Neural crest cell (in vitro differentiated cells): Measurements from ENCODE around the gene TBX15. TPM values are rescaled to one million over a fixed set of nuclear protein-coding genes. Genes with fewer than 3 reads are reported as not detected.

Experiments used
- DNase-seq: peaks from one replicate; pipeline ENCODE4 v3.0.0; 2021; ENCODE audit warnings: low read depth, mixed read lengths, low spot score
- H3K27ac Mint-ChIP-seq: one replicate; pipeline ENCODE4 v1.8.0; 2021; ENCODE audit warnings: mild to moderate bottlenecking, mixed read lengths; ENCODE audit not compliant: unreplicated experiment
- H3K27me3 Mint-ChIP-seq: 2 replicates; pipeline ENCODE4 v1.8.0; 2021; ENCODE audit warnings: low read depth, mild to moderate bottlenecking, mixed read lengths
- H3K36me3 Mint-ChIP-seq: 2 replicates; pipeline ENCODE4 v1.8.0; 2021; ENCODE audit warnings: low read depth, mild to moderate bottlenecking, mixed read lengths
- H3K4me1 Mint-ChIP-seq: 2 replicates; pipeline ENCODE4 v1.8.0; 2021; ENCODE audit warnings: mixed read lengths
- H3K4me3 Mint-ChIP-seq: one replicate; pipeline ENCODE4 v1.8.0; 2021; ENCODE audit warnings: mild to moderate bottlenecking, mixed read lengths
- H3K9me3 Mint-ChIP-seq: 2 replicates; pipeline ENCODE4 v1.8.0; 2021; ENCODE audit warnings: mixed read lengths
- total RNA-seq: library from RNA; stranded (reverse); gene quantifications from 2 replicates; pipeline ENCODE4 v1.2.1, GENCODE V29; 2021
- TF ChIP-seq, protein P1 (sequence below): fragments of 200-600 bp; sonication (generic); conservative IDR thresholded peaks from 2 replicates; pipeline ENCODE4 v1.5.0; 2021; ENCODE audit warnings: antibody characterized with exemption, mild to moderate bottlenecking

Gene TBX15
- total RNA-seq, 1 donor from 2014 or later: 3.2 TPM

DNA sequence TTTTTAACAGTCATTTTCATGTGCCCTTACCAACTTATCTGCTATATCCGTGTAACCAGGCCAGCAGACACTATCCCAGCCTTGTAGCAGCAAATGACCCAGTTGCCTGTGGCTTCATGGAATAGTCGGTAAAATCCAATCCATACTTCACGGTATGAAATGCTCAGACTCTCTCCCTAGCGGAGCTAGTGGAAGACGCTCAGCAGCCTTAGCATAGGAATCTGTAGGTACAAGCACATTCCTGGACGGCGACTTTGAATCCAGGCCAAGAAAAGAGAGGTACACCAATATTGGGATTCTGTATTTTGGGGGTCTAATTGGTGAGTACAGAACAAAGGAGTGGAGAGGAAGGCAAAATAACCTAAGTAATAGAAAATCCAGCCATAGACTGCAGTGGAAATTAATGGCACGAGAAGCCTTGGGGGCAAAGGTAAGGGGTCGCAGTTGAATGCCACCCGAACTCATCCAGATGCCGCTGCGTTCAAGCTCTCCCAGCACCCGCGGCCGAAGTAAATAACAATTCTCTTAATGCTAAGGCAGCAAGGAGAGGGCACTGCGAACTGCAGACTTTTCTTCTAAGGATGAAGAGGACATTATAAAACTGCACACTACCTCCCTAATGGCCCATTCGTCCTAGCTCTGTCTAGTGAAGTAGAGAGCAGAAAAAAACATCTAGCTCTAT is 17.7 kb upstream of the TBX15 start:
- Mint-ChIP-seq H3K4me1 (peaks cover 20% of the 10 kb centered on the region), H3K4me3 (peak overlapping the region; percentile 45), H3K9me3 (no peaks in the 10 kb centered on the region), H3K27me3 (peaks cover 100% of the 10 kb centered on the region), H3K27ac (no peak overlapping the region), H3K36me3 (no peaks in the 10 kb centered on the region)
- no peak for DNase-seq
- TF ChIP-seq, protein P1, sequence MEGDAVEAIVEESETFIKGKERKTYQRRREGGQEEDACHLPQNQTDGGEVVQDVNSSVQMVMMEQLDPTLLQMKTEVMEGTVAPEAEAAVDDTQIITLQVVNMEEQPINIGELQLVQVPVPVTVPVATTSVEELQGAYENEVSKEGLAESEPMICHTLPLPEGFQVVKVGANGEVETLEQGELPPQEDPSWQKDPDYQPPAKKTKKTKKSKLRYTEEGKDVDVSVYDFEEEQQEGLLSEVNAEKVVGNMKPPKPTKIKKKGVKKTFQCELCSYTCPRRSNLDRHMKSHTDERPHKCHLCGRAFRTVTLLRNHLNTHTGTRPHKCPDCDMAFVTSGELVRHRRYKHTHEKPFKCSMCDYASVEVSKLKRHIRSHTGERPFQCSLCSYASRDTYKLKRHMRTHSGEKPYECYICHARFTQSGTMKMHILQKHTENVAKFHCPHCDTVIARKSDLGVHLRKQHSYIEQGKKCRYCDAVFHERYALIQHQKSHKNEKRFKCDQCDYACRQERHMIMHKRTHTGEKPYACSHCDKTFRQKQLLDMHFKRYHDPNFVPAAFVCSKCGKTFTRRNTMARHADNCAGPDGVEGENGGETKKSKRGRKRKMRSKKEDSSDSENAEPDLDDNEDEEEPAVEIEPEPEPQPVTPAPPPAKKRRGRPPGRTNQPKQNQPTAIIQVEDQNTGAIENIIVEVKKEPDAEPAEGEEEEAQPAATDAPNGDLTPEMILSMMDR: no peak

DNA sequence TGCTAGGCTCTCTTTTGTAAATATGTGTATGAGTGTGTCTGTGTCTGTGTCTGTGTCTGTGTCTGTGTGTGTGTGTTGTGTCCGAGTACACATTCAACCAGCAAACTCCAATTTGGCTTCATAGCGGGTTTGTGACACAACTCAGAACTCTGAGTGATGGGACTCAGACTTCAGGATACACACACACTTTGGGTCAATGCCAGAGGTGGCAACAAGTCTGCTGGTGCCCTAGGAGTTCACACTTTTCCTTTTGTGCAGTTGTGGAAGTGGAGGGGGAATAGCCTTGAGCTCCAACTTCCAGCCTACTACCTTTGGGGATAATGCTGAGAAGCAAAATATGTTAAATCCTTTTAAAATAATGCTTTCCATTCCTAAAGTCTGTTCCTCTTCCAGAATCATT is 16.6 kb upstream of the TBX15 start:
- H3K4me1 Mint-ChIP-seq: peaks cover 31% of the 10 kb centered on the region
- no peak for DNase-seq
- peaks cover 100% of the 10 kb centered on the region for H3K27me3 Mint-ChIP-seq
- no peaks in the 10 kb centered on the region for H3K36me3 Mint-ChIP-seq
- H3K9me3 Mint-ChIP-seq: no peaks in the 10 kb centered on the region
- H3K27ac Mint-ChIP-seq: no peak overlapping the region
- TF ChIP-seq, protein P1: no peak
- H3K4me3 Mint-ChIP-seq: no peak overlapping the region

DNA sequence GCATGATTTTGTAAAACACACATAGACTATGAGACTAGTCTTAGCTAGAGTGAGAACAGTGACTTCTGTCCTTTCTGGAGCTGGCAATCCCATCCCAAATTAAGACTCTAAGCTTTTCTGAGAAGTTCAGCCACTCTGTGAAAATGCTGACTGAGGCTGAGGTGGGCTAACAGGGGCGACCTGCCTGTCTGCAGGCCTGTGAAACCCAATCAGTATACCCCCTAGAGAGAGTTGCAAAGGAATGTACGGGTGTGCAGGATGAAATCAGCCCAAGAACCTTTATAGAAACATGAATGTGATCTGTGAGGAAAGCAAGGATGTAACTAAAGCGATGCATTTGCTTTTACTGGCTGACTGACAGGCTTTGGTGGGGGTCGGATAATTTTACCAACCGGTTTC is 16.0 kb upstream of the TBX15 start:
- DNase-seq: no peak
- Mint-ChIP-seq H3K9me3 (no peaks in the 10 kb centered on the region), H3K36me3 (no peaks in the 10 kb centered on the region), H3K4me1 (peaks cover 28% of the 10 kb centered on the region), H3K27me3 (peaks cover 100% of the 10 kb centered on the region), H3K27ac (no peak overlapping the region), H3K4me3 (peak overlapping the region; percentile 0)
- TF ChIP-seq, protein P1: no peak

DNA sequence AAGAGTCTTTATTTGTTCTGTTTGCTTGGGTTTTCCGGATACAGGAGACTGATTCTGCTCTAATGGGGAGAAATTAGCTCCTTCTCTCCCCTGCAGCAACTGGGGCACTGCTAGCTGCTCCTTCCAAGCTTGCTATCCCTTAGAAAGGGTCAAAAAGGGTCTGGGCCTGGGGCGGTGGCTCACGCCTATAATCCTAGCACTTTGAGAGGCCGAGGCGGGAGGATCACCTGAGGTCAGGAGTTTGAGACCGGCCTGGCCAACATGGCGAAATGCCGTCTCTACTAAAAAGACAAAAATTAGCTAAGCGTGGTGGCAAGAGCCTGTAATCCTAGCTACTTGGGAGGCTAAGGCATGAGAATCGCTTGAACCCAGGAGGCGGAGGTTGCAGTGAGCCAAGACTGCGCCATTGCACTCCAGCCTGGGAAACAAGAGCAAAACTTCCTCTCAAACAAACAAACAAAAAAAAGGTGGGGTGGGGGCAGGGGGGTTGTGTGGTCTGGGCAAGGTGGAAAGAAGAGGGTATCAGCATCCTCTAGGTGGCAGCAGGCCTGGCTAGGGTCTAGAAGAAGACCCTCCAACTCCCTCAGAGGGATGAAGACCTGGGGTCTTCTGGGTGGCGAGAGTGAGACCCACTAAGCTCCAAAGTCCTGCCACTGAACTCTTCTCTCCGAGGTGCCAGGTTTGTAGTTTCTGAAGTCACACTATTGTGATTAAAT is 15.4 kb upstream of the TBX15 start:
- no peak overlapping the region for H3K27ac Mint-ChIP-seq
- TF ChIP-seq, protein P1: no peak
- DNase-seq: no peak
- peaks cover 22% of the 10 kb centered on the region for H3K4me1 Mint-ChIP-seq
- no peaks in the 10 kb centered on the region for H3K9me3 Mint-ChIP-seq
- peaks cover 100% of the 10 kb centered on the region for H3K27me3 Mint-ChIP-seq
- peak overlapping the region; percentile 0 for H3K4me3 Mint-ChIP-seq
- no peaks in the 10 kb centered on the region for H3K36me3 Mint-ChIP-seq

DNA sequence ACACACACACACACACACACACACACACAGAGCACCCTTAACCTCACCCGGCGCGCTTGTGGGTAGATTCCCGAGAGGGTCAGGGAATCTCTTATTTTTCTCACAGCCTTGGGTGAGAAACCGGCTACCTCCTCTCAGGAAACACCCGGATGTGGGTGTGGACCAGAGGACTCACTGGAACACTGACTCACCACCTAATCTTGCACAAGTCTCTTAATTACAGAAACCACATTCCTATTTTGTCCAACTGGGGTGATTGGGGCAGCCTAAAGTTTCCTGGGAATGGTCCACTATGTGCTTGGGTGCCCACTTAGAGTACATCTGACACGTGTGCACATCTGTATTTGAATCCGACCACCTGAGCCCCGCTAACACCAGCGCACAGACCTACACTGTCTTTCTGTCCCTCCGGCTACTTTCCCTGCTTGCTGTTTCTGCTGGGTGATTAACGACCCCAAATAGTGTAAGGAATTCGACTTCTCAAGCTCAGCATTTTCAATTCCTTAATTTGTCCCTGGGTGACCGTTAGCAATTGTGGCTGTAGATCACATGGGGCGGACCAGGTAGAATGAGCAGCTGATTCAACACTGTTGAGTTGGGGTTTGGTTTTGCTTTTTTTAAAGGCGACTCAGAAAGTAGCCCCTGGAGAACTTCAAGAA is 14.0 kb upstream of the TBX15 start:
- DNase-seq: no peak
- Mint-ChIP-seq H3K4me3 (peak overlapping the region; percentile 41), H3K9me3 (no peaks in the 10 kb centered on the region), H3K4me1 (peaks cover 17% of the 10 kb centered on the region), H3K27me3 (peaks cover 99% of the 10 kb centered on the region), H3K27ac (no peak overlapping the region), H3K36me3 (no peaks in the 10 kb centered on the region)
- TF ChIP-seq, protein P1: no peak
